ENCODE results near the gene KLB.

Gene KLB

GRCh38 chr4:39464886-39465501 is 58.3 kb downstream of the KLB start:
- no peak for DNase-seq (ENCODE audit: low read depth, low spot score)

- no peak for DNase-seq (ENCODE audit: low read depth, low spot score)
Measured at GRCh38 chr4:39466747-39467146, 60.0 kb downstream of the KLB start.

- no peak for DNase-seq (ENCODE audit: low read depth, low spot score)
Measured at GRCh38 chr4:39467464-39467863, 60.7 kb downstream of the KLB start.

GRCh38 chr4:39469429-39470077 is 62.8 kb downstream of the KLB start:
- no peak for DNase-seq (ENCODE audit: low read depth, low spot score)

GRCh38 chr4:39470402-39470801 is 63.7 kb downstream of the KLB start:
- no peak for DNase-seq (ENCODE audit: low read depth, low spot score)

- no peak for DNase-seq (ENCODE audit: low read depth, low spot score)
Measured at GRCh38 chr4:39472396-39472795, 65.7 kb downstream of the KLB start.

GRCh38 chr4:39476187-39476895 is 69.6 kb downstream of the KLB start:
- no peak for DNase-seq (ENCODE audit: low read depth, low spot score)

- no peak for DNase-seq (ENCODE audit: low read depth, low spot score)
Measured at GRCh38 chr4:39480251-39480650, 73.5 kb downstream of the KLB start.

GRCh38 chr4:39480902-39481695 is 74.4 kb downstream of the KLB start:
- DNase-seq (ENCODE audit: low read depth, low spot score) = no peak

GRCh38 chr4:39484582-39485272 is 78.0 kb downstream of the KLB start:
- DNase-seq (ENCODE audit: low read depth, low spot score) = no peak

- no peak for DNase-seq (ENCODE audit: low read depth, low spot score)
Measured at GRCh38 chr4:39486221-39486804, 79.6 kb downstream of the KLB start.

- DNase-seq (ENCODE audit: low read depth, low spot score) = no peak
Measured at GRCh38 chr4:39490322-39490721, 83.6 kb downstream of the KLB start.

GRCh38 chr4:39494354-39494753 is 87.6 kb downstream of the KLB start:
- DNase-seq (ENCODE audit: low read depth, low spot score) = no peak

- DNase-seq (ENCODE audit: low read depth, low spot score) = no peak
Measured at GRCh38 chr4:39495446-39496213, 88.9 kb downstream of the KLB start.

GRCh38 chr4:39497909-39498726 is 91.4 kb downstream of the KLB start:
- DNase-seq (ENCODE audit: low read depth, low spot score) = no peak

- DNase-seq (ENCODE audit: low read depth, low spot score) = no peak
Measured at GRCh38 chr4:39498727-39499020, 91.9 kb downstream of the KLB start.

All from activated CD4-positive, CD25-positive, alpha-beta regulatory T cell treated with anti-CD3 and anti-CD28 coated beads, Interleukin-2, amount 50 U/mL, for 16 hours (primary cell).